Vagina (tissue), 2 donors: Measurements from ENCODE around the gene TMEM98. TPM values are rescaled to one million over a fixed set of nuclear protein-coding genes. Genes with fewer than 3 reads are reported as not detected.

Experiments
- DNase-seq, 2 donors: peaks; one replicate each; pipeline ENCODE4 v3.0.0-alpha.2; 2017; ENCODE audit errors: extremely low spot score in 2 of 2
- H3K27ac ChIP-seq: fragments of 200-600 bp; sonication (generic); one replicate; pipeline ENCODE4 v1.5.1; 2019
- H3K27me3 ChIP-seq: fragments of 200-600 bp; sonication (generic); one replicate; pipeline ENCODE4 v1.5.1; 2019
- H3K36me3 ChIP-seq, 2 donors: fragments of 200-600 bp; sonication (generic); one replicate each; pipeline ENCODE4 v1.5.1; 2017 to 2019
- H3K4me1 ChIP-seq: fragments of 200-600 bp; sonication (generic); one replicate; pipeline ENCODE4 v1.5.1; 2019
- H3K4me3 ChIP-seq, 2 donors: fragments of 200-600 bp; sonication (generic); 1 replicate in 1 of 2; 2 replicates in 1 of 2; pipeline ENCODE4 v1.5.1; 2016 to 2019
- H3K9me3 ChIP-seq: fragments of 200-600 bp; sonication (generic); one replicate; pipeline ENCODE4 v1.5.1; 2019
- POLR2A ChIP-seq, 2 donors: fragments of 450-650 bp; IDR thresholded peaks; one replicate each; pipeline ENCODE4 v1.6.1; 2017; ENCODE audit warnings: antibody characterized with exemption in 2 of 2, mild to moderate bottlenecking in 2 of 2, moderate library complexity in 2 of 2
- POLR2AphosphoS5 ChIP-seq, 2 donors: sonication (generic); formaldehyde crosslinking; IDR thresholded peaks; one replicate each; pipeline ENCODE4 v1.9.0; 2017; ENCODE audit warnings: antibody characterized with exemption in 2 of 2, mild to moderate bottlenecking in 2 of 2, low read depth in 1 of 2; ENCODE audit not compliant: insufficient read depth in 1 of 2
- intact Hi-C: fragments of 100-400 bp; cut with DNase I; formaldehyde crosslinking; loops from one replicate; pipeline ENCODE4 v1.15.1; 2023
- total RNA-seq: library from RNA; depleted of rRNA; stranded (reverse); fragments of >200 nt; gene quantifications from one replicate; pipeline ENCODE4 v1.2.3, GENCODE V29; 2016
- TF ChIP-seq, protein P1 (sequence below), 3 experiments: fragments of 450-650 bp in 2 of 3; fragments of 200-600 bp in 1 of 3; sonication (generic) in 1 of 3; IDR thresholded peaks; one replicate each; pipeline ENCODE4 v1.5.1; 2017 to 2019; ENCODE audit warnings: antibody characterized with exemption in 3 of 3, mild to moderate bottlenecking in 2 of 3, moderate library complexity in 2 of 3

Gene TMEM98
- total RNA-seq, 1 donor from 2014 or later = 85.0 TPM

DNA sequence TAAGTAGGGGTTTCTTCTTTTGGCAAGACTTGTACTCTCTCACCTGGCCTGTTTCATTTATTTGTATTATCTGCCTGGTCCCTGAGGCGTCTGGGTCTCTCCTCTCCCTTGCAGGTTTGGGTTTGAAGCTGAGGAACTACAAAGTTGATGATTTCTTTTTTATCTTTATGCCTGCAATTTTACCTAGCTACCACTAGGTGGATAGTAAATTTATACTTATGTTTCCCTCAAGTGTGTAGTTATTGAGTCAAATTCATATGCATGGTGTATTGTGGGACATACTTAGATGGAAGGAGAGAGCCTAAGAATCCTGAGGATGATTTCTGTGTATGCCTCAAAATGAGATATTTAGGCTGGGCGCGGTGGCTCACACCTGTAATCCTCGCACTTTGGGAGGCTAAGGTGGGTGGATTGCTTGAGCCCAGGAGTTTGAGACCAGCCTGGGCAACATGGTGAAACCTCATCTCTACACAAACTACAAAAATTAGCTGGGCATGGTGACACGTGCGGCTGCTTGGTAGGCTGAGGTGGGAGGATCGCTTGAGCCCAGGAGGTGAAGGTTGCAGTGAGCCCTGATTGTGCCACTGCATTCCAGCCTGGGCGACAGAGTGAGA, 13.6 kb downstream of the TMEM98 start:
- no peaks in the 10 kb centered on the region for H3K27me3 ChIP-seq
- intact Hi-C loops = no loop called here
- no peak for TF ChIP-seq POLR2A (IDR thresholded peaks at IDR 0.05)
- TF ChIP-seq POLR2AphosphoS5 (IDR thresholded peaks at IDR 0.05; ENCODE audit: insufficient read depth in 1 of 2, low read depth in 1 of 2) = no peak
- TF ChIP-seq, protein P1, sequence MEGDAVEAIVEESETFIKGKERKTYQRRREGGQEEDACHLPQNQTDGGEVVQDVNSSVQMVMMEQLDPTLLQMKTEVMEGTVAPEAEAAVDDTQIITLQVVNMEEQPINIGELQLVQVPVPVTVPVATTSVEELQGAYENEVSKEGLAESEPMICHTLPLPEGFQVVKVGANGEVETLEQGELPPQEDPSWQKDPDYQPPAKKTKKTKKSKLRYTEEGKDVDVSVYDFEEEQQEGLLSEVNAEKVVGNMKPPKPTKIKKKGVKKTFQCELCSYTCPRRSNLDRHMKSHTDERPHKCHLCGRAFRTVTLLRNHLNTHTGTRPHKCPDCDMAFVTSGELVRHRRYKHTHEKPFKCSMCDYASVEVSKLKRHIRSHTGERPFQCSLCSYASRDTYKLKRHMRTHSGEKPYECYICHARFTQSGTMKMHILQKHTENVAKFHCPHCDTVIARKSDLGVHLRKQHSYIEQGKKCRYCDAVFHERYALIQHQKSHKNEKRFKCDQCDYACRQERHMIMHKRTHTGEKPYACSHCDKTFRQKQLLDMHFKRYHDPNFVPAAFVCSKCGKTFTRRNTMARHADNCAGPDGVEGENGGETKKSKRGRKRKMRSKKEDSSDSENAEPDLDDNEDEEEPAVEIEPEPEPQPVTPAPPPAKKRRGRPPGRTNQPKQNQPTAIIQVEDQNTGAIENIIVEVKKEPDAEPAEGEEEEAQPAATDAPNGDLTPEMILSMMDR (IDR thresholded peaks at IDR 0.05) = no peak
- H3K4me3 ChIP-seq = no peak overlapping the region
- H3K27ac ChIP-seq = no peak overlapping the region
- peaks cover 0 to 23% of the 10 kb centered on the region in 2 donors for H3K36me3 ChIP-seq
- H3K4me1 ChIP-seq = peaks cover 25% of the 10 kb centered on the region
- no peaks in the 10 kb centered on the region for H3K9me3 ChIP-seq
- no peak for DNase-seq

- TF ChIP-seq, protein P1 (IDR thresholded peaks at IDR 0.05) = no peak
- TF ChIP-seq POLR2AphosphoS5 (IDR thresholded peaks at IDR 0.05; ENCODE audit: insufficient read depth in 1 of 2, low read depth in 1 of 2) = no peak
- TF ChIP-seq POLR2A (IDR thresholded peaks at IDR 0.05) = no peak
- no peak overlapping the region for H3K27ac ChIP-seq
- H3K27me3 ChIP-seq = no peaks in the 10 kb centered on the region
- DNase-seq = no peak
- no peak overlapping the region for H3K4me3 ChIP-seq
- H3K9me3 ChIP-seq = no peaks in the 10 kb centered on the region
- peaks cover 0 to 23% of the 10 kb centered on the region in 2 donors for H3K36me3 ChIP-seq
- intact Hi-C loops = no loop called here
- peaks cover 16% of the 10 kb centered on the region for H3K4me1 ChIP-seq
Measured at GRCh38 chr17:32943206-32943605, 15.3 kb downstream of the TMEM98 start.

DNA sequence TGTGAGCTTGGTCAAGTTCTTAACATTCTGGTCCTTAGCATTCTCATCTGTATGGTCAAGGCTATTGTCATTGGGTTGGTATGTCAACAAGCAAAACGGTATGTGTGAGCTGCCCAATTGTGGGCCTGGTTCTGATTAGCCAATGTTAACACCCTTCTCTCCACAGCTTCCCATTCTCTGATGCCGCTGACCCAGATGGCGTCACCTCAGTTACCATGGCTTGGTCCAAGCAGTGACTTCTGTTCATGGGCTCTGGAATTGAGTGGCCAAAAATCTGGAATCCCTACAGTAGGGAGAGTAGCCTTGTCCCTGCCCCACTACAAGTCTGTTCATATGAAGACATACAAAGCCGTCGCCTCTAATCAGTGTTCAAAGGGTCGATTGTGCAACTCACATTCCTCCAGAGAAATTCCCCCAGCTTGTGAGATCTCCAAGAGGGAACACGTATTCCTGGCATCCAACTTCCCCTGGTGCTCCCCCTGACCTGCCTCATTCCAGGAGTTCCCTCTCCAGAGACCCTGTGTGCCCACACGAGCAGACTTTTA, 15.8 kb downstream of the TMEM98 start:
- Histone ChIP-seq H3K27ac (no peak overlapping the region), H3K36me3 (peaks cover 0 to 23% of the 10 kb centered on the region in 2 donors), H3K27me3 (no peaks in the 10 kb centered on the region), H3K9me3 (no peaks in the 10 kb centered on the region), H3K4me3 (no peak overlapping the region), H3K4me1 (peaks cover 16% of the 10 kb centered on the region)
- intact Hi-C loops = no loop called here
- DNase-seq = no peak
- TF ChIP-seq POLR2A (IDR thresholded peaks at IDR 0.05) (no peak), POLR2AphosphoS5 (IDR thresholded peaks at IDR 0.05; ENCODE audit: insufficient read depth in 1 of 2, low read depth in 1 of 2) (no peak)
- TF ChIP-seq, protein P1 (IDR thresholded peaks at IDR 0.05) = no peak

- no peak overlapping the region for H3K4me3 ChIP-seq
- H3K9me3 ChIP-seq = no peaks in the 10 kb centered on the region
- peaks cover 0 to 21% of the 10 kb centered on the region in 2 donors for H3K36me3 ChIP-seq
- peaks cover 16% of the 10 kb centered on the region for H3K4me1 ChIP-seq
- TF ChIP-seq, protein P1 (IDR thresholded peaks at IDR 0.05) = no peak
- no peak for TF ChIP-seq POLR2A (IDR thresholded peaks at IDR 0.05)
- no peaks in the 10 kb centered on the region for H3K27me3 ChIP-seq
- no peak overlapping the region for H3K27ac ChIP-seq
- intact Hi-C loops = no loop called here
- no peak for DNase-seq
Measured at GRCh38 chr17:32944248-32945020, 16.5 kb downstream of the TMEM98 start.
